ENCODE data around the gene CTBP1.

The CTBP1 gene

GRCh38 chr4:1207157-1207470 is 41.8 kb downstream of the CTBP1 start:
- peaks cover 26% of the 10 kb centered on the region for H3K4me1 Mint-ChIP-seq
- H3K27ac Mint-ChIP-seq = no peak overlapping the region
- no peaks in the 10 kb centered on the region for H3K9me3 Mint-ChIP-seq
- peaks cover 2% of the 10 kb centered on the region for H3K27me3 Mint-ChIP-seq (ENCODE audit: low read depth, poor library complexity)
- no peak for TF ChIP-seq CTCF (IDR thresholded peaks at IDR 0.05)
- no peak for DNase-seq
- peaks cover 8% of the 10 kb centered on the region for H3K36me3 Mint-ChIP-seq (ENCODE audit: low read depth)
- H3K4me3 Mint-ChIP-seq = no peak overlapping the region

- DNase-seq = no peak
- TF ChIP-seq CTCF (IDR thresholded peaks at IDR 0.05) = no peak
- Mint-ChIP-seq H3K9me3 (no peaks in the 10 kb centered on the region), H3K4me3 (no peak overlapping the region), H3K36me3 (ENCODE audit: low read depth) (peaks cover 8% of the 10 kb centered on the region), H3K27me3 (ENCODE audit: low read depth, poor library complexity) (peaks cover 2% of the 10 kb centered on the region), H3K4me1 (peaks cover 31% of the 10 kb centered on the region), H3K27ac (peak overlapping the region; percentile 75)
Observed at GRCh38 chr4:1206299-1207156, 42.4 kb downstream of the CTBP1 start.

- H3K4me3 Mint-ChIP-seq = no peak overlapping the region
- H3K36me3 Mint-ChIP-seq (ENCODE audit: low read depth) = peaks cover 8% of the 10 kb centered on the region
- no peak overlapping the region for H3K27ac Mint-ChIP-seq
- no peak for DNase-seq
- peaks cover 31% of the 10 kb centered on the region for H3K4me1 Mint-ChIP-seq
- peaks cover 2% of the 10 kb centered on the region for H3K27me3 Mint-ChIP-seq (ENCODE audit: low read depth, poor library complexity)
- no peak for TF ChIP-seq CTCF (IDR thresholded peaks at IDR 0.05)
- H3K9me3 Mint-ChIP-seq = no peaks in the 10 kb centered on the region
Observed at GRCh38 chr4:1205586-1206298, 43.2 kb downstream of the CTBP1 start.

- Mint-ChIP-seq H3K27ac (peak overlapping the region; percentile 94), H3K4me3 (no peak overlapping the region), H3K9me3 (no peaks in the 10 kb centered on the region), H3K36me3 (ENCODE audit: low read depth) (peaks cover 8% of the 10 kb centered on the region), H3K27me3 (ENCODE audit: low read depth, poor library complexity) (peaks cover 2% of the 10 kb centered on the region), H3K4me1 (peaks cover 30% of the 10 kb centered on the region)
- no peak for DNase-seq
- no peak for TF ChIP-seq CTCF (IDR thresholded peaks at IDR 0.05)
Observed at GRCh38 chr4:1204828-1205585, 43.9 kb downstream of the CTBP1 start.

GRCh38 chr4:1204286-1204827 is 44.6 kb downstream of the CTBP1 start:
- TF ChIP-seq CTCF (IDR thresholded peaks at IDR 0.05) = no peak
- peaks cover 23% of the 10 kb centered on the region for H3K4me1 Mint-ChIP-seq

More at GRCh38 chr4:1204286-1204827, 44.6 kb downstream of the CTBP1 start:
- no peak for DNase-seq
- H3K36me3 Mint-ChIP-seq (ENCODE audit: low read depth) = peaks cover 8% of the 10 kb centered on the region
- H3K27ac Mint-ChIP-seq = peak overlapping the region; percentile 94
- H3K27me3 Mint-ChIP-seq (ENCODE audit: low read depth, poor library complexity) = peaks cover 2% of the 10 kb centered on the region
- no peaks in the 10 kb centered on the region for H3K9me3 Mint-ChIP-seq
- no peak overlapping the region for H3K4me3 Mint-ChIP-seq
